ENCODE measurements around the gene RBM33.

The RBM33 gene

DNA sequence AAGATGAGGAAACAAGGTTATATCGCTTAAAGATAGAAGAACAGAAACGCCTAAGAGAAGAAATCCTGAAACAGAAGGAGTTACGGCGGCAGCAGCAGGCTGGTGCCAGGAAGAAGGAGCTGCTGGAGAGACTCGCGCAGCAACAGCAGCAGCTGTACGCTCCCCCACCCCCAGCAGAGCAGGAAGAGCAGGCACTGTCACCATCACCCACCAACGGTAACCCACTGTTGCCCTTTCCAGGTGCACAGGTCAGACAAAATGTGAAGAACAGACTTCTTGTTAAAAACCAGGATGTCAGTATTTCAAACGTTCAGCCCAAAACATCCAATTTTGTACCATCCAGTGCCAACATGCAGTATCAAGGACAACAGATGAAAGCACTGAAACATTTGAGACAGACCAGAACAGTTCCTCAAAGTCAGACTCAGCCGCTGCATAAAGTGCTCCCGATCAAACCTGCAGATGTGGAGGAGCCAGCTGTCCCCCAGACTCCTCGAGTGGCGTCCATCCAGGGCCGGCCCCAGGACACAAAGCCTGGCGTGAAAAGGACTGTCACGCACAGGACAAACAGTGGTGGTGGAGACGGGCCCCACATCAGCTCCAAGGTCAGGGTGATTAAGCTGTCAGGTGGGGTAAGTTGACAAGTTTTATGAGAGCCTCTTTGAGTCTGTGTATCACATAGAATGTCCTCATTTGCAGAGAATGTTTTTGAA lies 100.7 kb downstream of the RBM33 start:
- no peak for DNase-seq

DNA sequence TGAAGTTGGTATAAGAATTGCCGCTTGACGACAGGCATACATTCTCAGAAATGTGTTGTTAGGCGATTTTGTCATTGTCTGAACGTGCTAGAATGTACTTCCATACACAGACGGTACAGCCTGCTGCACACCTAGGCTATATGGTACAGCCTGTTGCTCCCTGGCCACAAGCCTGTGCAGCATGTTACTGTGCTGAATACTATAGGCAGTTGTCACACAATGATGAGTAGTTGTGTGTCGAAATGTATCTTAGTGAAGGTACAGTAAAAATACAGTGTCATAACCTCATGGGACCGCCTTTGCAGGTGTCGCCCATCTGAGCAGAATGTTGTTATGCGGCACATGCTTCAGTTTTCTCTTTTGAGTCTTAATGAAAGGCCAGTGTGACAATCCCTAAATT lies 101.3 kb downstream of the RBM33 start:
- no peak for DNase-seq

DNA sequence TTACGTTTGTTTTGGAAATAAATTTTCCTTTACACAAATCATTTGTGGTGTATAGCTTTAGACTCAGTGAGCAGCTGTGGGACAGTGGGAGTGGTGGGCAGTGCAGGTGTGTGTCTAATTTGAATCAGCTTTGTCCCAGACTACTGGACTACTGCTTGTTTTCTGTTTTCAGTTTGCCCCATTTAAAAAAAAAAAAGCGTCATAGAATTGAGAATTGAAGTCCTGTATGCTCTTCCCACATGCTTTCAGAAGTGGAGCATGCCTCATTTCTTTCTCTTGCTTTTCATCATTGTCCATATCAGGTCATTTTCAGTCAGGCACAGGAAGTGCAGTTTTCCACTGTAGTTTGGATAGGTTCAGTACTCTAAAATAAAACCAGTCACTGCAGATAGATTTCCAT lies 101.7 kb downstream of the RBM33 start:
- no peak for DNase-seq

DNA sequence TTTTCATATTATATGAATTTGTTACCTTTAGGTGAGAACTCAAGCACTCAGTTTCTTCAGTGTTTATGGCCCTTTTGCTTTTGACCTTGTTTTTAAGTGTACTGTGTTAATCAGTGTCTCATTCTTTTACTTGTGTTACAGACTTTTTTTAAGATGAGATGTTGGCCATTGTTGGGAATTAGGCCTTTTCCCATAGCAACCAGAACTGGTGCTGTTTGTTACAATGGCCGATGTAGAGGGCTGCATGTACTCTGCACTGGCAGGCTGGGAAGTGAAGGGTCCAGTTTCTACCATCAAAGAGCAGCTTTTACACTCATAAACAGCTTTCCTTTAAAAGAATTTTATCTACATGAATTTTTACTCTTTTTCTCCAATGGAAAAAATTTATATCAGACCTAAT lies 102.7 kb downstream of the RBM33 start:
- DNase-seq = peak in 2 of 58 donors; percentile 16 to 26

DNA sequence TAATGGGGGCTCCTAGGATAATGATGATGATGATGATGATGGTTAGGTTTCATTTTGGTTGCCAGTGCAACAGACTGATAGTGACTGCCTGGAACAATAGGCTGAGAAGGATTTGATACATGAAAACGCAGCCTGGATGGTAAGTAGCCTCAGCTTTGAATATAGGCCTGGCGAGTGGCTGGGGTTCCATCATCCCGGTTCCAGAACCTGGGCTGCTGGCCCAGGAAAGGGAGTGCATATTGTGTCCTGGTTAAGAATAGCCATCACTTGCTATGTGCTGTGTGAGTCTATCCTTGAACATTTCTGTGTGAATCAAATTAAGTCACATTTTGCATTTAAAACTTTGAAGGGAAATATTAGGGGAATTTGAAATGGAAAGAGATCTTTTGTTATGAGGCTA lies 105.1 kb downstream of the RBM33 start:
- DNase-seq = no peak

DNA sequence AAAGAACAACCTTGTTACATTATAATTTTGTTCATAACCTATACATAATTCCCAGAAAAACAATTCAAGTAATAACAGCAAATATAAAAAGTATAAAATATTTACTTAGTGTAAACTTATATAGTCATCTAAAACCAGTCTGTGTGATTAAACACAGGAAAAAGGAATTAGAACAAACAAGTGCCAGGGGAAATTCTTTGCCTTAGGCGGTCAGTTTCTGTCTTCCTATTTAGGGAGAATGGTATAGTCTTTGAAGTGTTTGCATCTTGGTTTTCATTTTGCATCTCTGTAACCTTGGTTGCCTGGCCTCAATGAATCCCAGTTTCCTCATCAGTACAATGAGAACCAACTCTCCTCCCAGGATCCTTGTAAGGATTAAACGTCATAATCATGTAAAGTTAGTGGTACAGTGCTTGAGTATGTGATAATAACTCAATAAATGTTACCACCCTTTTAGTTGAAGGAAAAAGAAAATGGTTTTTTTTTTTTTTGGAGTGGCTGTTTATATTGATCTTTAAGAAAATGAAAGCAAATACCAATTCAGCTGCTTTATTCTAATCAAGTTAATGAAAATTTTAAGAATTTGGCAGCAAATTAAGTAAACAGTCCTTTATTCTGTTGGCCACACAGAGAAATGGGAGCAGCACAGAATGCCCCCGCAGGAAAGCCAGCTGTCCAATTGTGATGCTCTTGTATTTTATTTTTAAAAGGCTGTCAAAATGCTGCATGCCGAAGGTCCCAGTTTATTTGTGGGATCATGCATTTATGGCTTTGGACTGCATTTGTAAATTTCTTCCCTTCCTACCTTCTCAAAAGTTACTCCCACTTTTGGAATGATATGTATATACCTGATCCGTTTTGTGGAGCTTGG lies 106.0 kb downstream of the RBM33 start:
- DNase-seq = no peak

DNA sequence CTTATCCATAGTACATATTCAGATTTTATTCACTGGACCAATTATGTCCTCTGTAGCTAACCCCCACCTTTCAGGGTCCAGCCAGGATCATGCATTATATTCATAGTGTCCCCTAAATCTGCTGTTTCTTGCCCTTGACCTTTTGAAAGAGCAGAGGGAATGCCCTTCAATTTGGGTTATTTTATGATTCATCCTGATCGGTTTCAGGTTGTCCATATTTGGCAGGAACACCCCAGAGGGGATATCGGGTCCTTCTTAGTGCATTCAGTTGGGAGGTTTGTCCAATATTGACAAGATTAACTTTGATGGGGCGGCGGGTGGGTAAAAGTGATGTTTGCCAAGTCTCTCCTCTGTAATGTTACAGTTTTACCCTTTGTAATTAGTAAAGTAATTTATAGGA lies 106.9 kb downstream of the RBM33 start:
- no peak for DNase-seq

DNA sequence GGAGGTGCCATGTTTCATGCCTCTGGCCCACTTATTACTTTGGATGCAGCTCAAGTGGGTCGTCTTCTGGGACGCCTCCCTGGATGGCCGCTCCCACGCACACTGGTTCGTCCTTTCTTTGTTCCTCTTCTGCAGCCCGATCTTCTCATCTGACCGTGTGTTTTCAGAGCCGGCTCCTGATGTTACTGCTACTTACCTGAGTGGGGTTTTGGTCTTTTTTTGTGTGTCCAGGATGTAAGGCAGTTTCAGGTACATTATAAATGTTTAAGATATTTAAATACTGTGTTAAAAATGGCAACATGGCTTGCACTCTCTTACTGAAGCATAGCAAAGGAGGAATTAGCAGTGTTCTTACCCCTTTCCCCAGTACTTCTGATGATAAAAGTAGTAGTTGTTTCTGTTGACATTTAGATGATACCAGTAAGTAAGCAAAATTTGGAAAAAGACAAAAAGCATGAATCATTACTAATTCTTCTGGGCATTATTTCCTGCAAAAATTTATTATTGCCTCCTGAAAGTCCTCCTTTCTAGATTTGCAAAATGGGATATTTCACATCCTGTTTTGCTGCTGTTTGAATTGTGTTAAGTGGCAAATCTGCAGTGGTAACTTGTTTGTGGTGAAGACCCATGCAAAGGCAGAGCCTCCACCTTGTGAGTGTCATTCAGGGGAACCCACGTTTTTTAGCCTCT lies 108.4 kb downstream of the RBM33 start:
- no peak for DNase-seq

DNA sequence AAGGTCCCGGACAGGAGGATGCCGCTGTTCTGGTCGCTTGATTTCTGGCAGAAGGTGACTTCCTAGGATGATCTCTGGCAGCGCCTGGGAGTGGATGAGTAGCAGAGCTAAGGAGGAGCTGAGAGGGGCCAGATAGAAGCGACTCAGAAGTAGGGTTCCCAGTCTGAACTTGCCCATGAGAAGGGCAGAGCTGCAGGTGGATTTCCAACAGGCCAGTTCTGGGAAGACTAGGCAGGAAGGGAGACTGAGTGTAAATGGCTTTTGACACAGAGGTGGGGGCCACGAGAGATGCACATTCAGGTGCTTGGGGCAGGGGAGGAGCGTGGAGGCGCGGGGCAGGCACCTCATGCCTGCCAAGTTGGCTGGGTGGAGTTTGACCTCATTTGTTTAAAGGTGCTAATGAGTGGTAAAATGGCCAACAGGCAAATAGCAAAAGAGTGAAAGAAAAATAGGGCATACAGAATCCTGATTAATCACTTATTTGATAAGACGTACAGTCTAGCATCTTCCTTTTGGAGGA lies 109.0 kb downstream of the RBM33 start:
- DNase-seq = no peak

DNA sequence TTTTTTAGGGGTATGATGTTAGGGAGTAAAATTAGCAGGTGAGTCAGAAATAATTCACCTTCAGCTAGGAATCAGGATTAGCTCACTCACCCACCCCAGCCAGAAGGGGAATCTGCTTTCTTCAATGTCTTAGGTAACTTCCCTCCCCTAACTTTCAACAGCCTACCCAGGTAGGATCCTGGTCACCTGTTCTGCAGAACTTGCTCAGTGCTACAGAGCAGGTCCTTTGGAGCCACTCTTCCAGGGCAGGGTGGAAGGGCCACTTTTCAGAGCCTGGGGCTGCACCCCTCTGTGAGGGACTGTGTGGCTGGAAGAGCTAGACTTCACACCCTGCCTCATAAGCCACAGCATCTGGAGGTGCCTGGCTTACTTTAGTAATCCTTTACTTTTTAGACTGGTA lies 109.7 kb downstream of the RBM33 start:
- no peak for DNase-seq

DNA sequence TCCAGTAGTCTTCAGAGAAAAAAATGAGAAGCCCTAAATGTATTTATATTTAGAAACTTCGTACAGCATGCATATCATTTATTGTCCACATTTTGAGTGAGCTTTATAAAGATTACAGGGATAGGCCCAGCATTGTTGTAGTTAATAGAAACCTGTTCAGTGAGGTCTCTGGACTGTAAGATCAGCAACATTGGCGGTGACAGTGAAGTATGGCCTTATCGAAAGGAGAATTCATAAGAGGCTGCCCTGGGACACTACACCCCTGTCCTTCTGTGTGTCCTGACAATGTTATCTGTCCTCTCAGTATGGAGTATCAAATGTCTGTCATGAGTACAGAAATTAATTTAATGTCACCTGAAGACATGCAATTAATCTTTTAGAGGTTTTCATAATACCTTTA lies 110.6 kb downstream of the RBM33 start:
- DNase-seq = no peak

DNA sequence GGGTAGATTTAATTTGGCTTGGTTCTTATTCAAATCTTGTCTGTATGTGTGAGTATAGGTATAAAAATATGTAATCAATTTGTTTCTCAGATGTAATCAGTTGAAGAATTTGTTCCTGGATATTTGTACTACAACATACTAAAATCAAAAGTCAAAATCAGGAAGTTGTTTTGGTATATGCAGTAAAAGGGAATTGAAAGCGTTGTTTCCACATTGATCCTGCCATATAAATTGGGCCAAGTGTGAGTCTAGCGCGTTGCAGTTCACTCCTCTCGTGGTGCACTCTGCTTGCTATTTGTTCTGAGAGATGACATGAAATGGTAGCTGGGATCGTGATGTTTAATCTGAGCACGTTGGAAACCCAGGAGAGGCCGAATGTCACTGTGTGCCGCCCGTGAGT lies 111.9 kb downstream of the RBM33 start:
- no peak for DNase-seq

DNA sequence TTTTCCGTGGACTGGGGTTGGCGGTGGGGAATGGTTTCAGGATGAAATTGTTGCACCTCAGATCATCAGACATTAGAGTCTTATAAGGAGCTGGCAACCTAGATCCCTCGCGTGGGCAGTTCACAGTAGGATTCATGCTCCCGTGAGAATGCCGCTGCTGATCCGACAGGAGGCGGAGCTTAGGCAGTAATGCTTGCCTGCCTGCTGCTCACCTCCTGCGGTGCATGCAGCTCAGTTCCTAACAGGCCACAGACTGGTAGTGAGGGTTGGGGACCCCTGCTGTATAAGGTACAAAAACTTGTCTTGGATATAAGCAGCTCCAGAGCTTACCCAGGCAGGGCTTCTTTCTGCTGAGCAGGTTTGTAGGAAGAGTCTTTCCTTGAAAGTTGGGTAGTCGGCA lies 113.9 kb downstream of the RBM33 start:
- peak in 1 of 58 donors; percentile 33 for DNase-seq

DNA sequence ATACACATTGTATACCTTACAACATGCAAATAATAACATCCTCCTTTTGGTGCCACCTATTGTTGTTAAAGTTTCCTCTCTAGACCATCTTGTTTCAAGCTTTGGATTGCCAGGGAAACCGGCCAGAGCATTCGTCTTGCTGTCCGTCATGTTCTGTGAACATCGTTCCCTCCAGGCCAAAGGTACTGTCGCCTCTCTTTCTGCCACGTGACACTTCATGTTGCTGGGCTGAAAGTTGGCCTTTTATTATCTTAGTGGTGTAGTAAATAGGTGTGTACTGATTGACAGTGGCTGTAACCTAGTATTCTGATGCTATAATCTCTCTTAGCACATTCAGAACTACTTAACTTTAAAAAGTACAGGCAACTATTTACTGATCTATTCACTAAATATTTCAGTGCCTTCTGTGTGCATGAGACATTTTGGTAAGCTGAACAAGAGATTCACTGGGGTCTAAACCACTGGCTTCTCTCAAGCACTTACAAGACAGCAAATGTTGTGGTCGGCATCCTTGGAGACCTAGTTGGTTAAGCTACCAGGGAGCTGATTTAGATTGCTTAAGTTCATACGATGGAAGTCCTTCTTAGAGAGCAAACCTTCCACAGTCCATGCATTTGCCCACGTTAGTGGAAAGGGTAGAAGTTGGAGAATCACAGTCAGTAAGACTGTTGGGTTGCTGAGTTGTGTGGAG lies 115.4 kb downstream of the RBM33 start:
- no peak for DNase-seq

DNA sequence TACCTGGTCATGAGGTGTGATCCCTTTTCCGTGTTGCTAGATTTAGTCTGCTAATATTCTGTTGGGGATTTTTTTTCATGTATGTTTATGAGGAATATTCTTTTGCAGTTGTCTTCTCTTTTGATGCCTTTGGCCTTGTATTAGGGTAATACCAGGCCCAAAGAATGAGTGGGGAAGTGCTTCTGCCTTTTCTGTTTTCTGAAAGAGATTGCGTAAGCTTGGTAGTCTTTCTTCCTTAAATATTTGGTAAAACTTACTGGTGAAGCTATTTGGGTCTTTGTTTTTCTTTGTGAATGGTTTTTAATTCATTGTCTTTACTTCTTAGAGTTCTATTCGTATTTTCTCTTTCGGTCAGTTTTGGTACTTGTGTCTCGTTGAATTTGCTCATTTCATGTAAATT lies 116.7 kb downstream of the RBM33 start:
- DNase-seq = no peak

DNA sequence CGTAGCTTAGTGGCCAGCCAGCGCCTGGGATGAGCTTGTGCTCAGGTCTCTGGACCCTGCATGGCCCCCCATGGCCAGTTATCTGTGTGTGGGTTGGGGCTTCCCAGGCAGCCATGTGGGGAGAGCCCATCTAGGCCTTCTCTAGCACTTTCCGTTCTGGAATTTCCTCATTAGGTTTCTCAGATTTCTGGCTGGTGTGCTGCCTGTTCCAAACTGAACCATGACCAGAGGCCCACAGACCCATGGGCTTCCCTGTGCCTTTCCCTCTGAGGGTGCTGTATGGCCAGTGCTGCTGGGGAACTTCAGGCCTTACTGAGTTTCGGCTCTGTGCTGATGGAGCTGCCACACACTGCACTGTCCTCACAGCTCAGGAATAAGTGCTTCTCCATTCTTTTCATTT lies 117.6 kb downstream of the RBM33 start:
- DNase-seq = no peak

DNA sequence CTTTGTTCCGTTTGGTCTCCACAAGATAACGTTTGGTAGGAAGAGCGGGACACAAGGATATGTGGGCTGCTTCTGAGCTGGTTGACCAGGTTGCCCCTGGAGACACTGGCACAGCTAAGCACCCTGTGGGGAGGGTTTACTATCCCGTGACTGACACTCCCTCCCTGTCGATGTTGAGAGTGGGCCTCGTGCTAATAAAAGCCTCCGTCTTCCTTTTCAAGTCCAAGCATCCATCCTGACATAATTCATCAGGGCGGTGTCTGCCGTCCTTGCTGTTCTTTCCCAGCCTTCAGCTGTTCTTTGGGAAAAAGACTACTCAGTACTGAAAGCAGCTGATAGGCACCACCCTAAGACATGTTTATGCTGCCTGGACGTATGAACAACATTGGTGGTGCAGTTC lies 118.2 kb downstream of the RBM33 start:
- DNase-seq = no peak

DNA sequence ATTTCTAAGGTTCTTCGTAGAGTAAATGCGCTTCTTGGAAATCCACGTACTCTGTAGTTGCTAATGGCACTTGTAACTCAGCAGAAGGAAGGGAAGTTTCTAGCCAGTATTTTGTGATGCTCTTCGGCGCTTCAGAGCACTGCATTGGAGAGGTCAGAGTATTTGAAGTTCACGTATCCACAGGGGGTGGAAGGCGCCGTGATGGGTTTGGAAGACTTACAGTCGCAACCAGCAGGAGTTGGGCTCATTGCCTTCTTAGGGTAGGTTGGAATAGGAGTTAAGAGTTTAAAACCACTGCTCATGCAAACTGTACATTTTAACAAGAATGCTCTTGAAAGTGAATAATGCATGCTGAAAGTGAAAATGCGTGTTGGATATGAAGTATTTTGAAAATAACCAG lies 118.7 kb downstream of the RBM33 start:
- no peak for DNase-seq

DNA sequence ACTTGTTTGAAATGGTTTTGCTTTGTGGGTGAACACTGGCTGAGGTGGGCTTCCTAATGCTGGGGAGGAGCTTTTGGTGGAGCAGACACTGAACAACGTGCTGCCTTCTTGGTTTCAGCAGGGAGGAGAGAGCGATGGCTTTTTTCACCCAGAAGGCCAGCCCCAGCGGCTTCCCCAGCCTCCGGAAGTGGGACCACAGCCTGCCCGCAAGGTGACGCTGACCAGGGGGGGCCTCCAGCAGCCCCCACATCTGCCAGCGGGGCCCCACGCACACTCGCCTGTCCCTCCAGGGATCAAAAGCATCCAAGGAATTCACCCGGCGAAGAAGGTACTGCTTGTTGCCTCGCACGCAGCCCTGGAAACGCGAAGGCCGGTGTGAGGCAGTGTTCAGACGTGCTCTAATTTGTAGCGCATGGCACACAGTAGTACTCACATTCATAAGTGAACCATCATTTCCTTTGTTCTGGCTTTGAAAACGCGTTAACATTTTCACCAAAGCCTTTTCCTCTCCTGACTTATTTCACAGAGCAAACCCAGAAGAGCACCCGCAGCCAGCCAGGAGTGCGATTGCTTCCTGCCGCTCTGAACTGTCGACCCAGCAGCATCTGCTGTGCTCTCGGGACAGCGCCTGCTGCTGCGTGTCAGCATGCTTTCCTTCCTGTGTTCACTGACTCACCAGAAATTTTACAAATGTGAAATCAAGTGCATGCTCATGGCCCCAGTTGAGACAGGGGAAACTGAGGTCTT lies 119.4 kb downstream of the RBM33 start:
- no peak for DNase-seq

DNA sequence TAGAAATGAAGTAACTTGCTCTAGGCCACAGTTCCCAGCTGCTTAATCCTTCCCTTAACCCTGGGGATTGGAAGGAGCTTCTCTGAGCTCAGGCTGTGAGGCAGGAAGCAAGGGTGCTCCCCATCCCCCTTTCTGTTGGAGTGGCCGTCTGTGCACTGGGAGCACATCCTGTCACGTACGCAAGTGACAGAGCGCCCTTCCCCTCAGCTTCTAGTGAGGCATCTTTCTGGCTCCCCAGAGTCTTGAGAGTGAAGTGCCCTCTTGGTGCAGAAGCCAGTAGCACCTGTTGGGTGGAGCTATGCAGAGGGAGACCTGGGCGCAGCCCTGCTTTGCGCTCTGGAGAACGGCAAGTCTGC lies 120.0 kb downstream of the RBM33 start:
- DNase-seq = no peak

DNA sequence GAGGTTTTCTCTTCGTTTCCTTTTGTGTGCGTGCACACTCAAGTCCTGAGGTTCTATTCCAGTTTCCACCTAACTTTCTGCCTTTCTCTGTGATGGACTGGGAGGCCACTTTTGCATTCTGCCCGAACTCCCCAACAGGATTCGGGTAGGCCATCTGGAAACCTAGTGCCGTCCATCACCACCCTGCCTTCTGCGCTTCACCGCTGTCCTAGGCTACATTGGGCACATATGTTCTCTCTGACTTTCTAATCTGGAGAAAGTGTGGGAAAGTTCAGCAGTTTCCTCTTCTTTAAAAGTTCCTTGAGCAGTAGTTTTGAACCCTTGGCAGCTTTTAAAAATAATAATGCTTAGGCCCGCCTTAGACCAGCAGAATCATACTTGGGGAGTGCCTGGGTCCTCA lies 121.0 kb downstream of the RBM33 start:
- DNase-seq = no peak
